Gastroesophageal sphincter (tissue), 4 donors: ENCODE data around the gene ABTB2. TPM values are rescaled to one million over a fixed set of nuclear protein-coding genes. Genes with fewer than 3 reads are reported as not detected.

ENCODE experiments used
- ATAC-seq: fragments of 150-250 bp; one replicate; pipeline ENCODE4 v1.9.1; 2016; ENCODE audit warnings: mild to moderate bottlenecking, moderate library complexity
- H3K27ac ChIP-seq, 4 donors: fragments of 200-600 bp; sonication (generic) in 3 of 4; 1 replicate in 3 of 4; 2 replicates in 1 of 4; pipeline ENCODE4 v1.5.1; 2016 to 2019
- H3K27me3 ChIP-seq: fragments of 200-600 bp; sonication (generic); one replicate; pipeline ENCODE4 v1.5.1; 2019
- H3K36me3 ChIP-seq, 2 donors: fragments of 200-600 bp; sonication (generic); one replicate each; pipeline ENCODE4 v1.5.1; 2019; ENCODE audit warnings: control low read depth in 1 of 2
- H3K4me1 ChIP-seq, 3 donors: fragments of 200-600 bp; sonication (generic); 1 replicate in 2 of 3; 2 replicates in 1 of 3; pipeline ENCODE4 v1.5.1; 2016 to 2019; ENCODE audit warnings: control low read depth in 2 of 3
- H3K4me3 ChIP-seq, 2 donors: fragments of 200-600 bp; sonication (generic); one replicate each; pipeline ENCODE4 v1.5.1; 2019; ENCODE audit warnings: mild to moderate bottlenecking in 1 of 2, moderate library complexity in 1 of 2
- H3K9me3 ChIP-seq, 3 donors: fragments of 200-600 bp; sonication (generic); one replicate each; pipeline ENCODE4 v1.5.1; 2017 to 2019; ENCODE audit warnings: control low read depth in 2 of 3
- EP300 ChIP-seq: sonication (generic); formaldehyde crosslinking; IDR thresholded peaks from one replicate; pipeline ENCODE4 v1.6.1; 2017; ENCODE audit warnings: antibody characterized with exemption, mild to moderate bottlenecking
- POLR2A ChIP-seq, 2 donors: fragments of 450-650 bp; IDR thresholded peaks; one replicate each; pipeline ENCODE4 v1.6.1; 2017; ENCODE audit warnings: antibody characterized with exemption in 2 of 2, mild to moderate bottlenecking in 2 of 2, moderate library complexity in 1 of 2
- POLR2AphosphoS5 ChIP-seq: sonication (generic); formaldehyde crosslinking; IDR thresholded peaks from one replicate; pipeline ENCODE4 v1.6.1; 2017; ENCODE audit warnings: antibody characterized with exemption
- WGBS, 2 donors: methylation state at CpG; one replicate each; pipeline ENCODE4 v1.1.5; 2018; ENCODE audit warnings: low coverage in 1 of 2; 5-methylcytosine and 5-hydroxymethylcytosine counted together
- total RNA-seq, 4 donors: library from RNA; depleted of rRNA; stranded (reverse); fragments of >200 nt; gene quantifications; one replicate each; pipeline ENCODE4 v1.1.0, GENCODE V29; 2016
- TF ChIP-seq, protein P1 (sequence below), 4 experiments: fragments of 200-600 bp in 2 of 4; fragments of 450-650 bp in 2 of 4; sonication (generic) in 1 of 4; IDR thresholded peaks; one replicate each; pipeline ENCODE4 v1.5.1; 2017 to 2019; ENCODE audit warnings: antibody characterized with exemption in 4 of 4, mild to moderate bottlenecking in 2 of 4, moderate library complexity in 2 of 4

ABTB2 gene
- total RNA-seq, 4 donors from 2014 or later, result 4.1 to 11.0 (median 7.5) TPM

DNA sequence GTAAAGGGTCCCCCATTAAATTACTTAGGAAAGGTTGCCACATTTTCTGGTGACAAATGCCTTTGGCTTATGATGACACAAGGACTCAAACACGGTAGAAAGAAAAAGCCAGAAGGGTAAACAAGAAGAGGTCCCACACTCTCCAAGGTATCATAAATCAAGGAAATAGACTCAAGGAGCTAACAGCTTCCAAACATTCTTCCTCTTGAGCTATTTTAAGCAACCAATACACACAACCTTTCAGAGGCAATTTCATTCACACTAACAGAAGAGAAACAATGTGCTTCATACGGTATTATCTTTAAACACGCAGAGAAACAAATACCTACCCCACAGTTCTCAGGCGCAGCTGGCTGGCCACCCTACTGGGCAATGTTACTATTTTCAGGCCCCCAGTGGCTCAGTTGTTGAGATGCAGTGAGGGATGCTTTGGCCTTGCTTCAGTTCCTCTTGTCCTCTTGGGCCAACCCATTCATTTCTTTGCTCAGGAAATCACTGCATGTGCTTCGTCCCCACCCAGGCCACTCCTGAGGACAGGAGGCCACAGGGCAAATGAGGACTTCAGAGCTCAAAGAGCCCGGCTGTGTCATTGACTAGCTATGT lies 15.8 kb downstream of the ABTB2 start:
- Histone ChIP-seq H3K27ac (peak overlapping the region; percentile 56 to 81 (median 77)), H3K9me3 (no peaks in the 10 kb centered on the region), H3K36me3 (no peaks in the 10 kb centered on the region), H3K4me3 (no peak overlapping the region), H3K27me3 (no peaks in the 10 kb centered on the region), H3K4me1 (peaks cover 5 to 53% (median 23%) of the 10 kb centered on the region in 3 donors)
- TF ChIP-seq, protein P1, sequence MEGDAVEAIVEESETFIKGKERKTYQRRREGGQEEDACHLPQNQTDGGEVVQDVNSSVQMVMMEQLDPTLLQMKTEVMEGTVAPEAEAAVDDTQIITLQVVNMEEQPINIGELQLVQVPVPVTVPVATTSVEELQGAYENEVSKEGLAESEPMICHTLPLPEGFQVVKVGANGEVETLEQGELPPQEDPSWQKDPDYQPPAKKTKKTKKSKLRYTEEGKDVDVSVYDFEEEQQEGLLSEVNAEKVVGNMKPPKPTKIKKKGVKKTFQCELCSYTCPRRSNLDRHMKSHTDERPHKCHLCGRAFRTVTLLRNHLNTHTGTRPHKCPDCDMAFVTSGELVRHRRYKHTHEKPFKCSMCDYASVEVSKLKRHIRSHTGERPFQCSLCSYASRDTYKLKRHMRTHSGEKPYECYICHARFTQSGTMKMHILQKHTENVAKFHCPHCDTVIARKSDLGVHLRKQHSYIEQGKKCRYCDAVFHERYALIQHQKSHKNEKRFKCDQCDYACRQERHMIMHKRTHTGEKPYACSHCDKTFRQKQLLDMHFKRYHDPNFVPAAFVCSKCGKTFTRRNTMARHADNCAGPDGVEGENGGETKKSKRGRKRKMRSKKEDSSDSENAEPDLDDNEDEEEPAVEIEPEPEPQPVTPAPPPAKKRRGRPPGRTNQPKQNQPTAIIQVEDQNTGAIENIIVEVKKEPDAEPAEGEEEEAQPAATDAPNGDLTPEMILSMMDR (IDR thresholded peaks at IDR 0.05), result peak in 2 of 4 experiments; percentile 20 to 29
- no peak for TF ChIP-seq POLR2A (IDR thresholded peaks at IDR 0.05)
- TF ChIP-seq EP300, result no peak
- TF ChIP-seq POLR2AphosphoS5, result peak; percentile 68
- WGBS, 2 donors, result 22 to 28% methylated on average over 5 of the region's 6 CpGs
- peak; percentile 60 for ATAC-seq

DNA sequence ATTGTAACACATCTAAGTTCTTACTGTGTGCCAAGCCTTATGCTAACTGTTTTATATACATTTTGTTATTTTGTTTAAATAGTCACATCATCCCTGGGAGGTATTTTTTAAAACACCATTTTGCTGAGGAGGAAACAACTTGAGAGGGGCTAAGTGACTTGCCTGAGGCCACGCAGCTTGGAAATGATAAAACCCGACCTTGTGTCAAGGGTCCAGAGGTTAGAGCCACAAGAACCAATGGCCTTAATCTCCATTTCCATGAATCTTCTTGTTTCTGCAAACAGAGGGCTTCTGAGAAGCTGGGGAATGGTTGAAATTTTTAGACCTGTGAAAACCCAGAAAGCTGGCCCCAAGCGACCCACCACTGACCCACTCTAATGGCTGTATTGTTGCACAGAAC lies 16.7 kb downstream of the ABTB2 start:
- WGBS, 2 donors, result 94 to 100% methylated on average over 1 to 2 of the region's 3 CpGs
- H3K27ac ChIP-seq, result peak overlapping the region; percentile 12 to 81 (median 77)
- peaks cover 0 to 44% (median 14%) of the 10 kb centered on the region in 3 donors for H3K4me1 ChIP-seq
- H3K4me3 ChIP-seq, result no peak overlapping the region
- no peaks in the 10 kb centered on the region for H3K9me3 ChIP-seq
- ATAC-seq, result no peak
- no peaks in the 10 kb centered on the region for H3K36me3 ChIP-seq
- TF ChIP-seq POLR2AphosphoS5, result no peak
- TF ChIP-seq, protein P1 (IDR thresholded peaks at IDR 0.05), result no peak
- no peak for TF ChIP-seq EP300
- TF ChIP-seq POLR2A (IDR thresholded peaks at IDR 0.05), result no peak
- H3K27me3 ChIP-seq, result no peaks in the 10 kb centered on the region

DNA sequence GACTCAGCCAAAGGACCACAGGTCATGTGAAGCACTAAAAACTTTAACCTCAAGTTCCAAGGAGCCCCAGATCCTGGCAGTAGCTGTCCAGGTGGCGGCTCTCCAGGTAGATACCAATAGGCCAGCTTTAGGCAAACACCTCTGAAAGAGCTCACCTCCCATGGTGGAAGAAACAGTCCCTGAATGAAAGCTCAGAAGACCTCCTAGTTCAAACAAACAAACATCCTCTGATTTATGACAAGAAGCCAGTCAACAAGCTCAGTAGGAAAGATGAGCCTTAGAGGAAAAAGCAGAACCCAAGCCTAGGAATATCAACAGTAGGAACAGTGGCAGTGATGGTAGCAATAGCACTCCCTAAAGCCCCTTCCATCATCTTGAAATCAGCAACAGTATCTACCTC lies 17.2 kb downstream of the ABTB2 start:
- H3K27me3 ChIP-seq, result no peaks in the 10 kb centered on the region
- no peaks in the 10 kb centered on the region for H3K36me3 ChIP-seq
- H3K4me3 ChIP-seq, result no peak overlapping the region
- H3K9me3 ChIP-seq, result no peaks in the 10 kb centered on the region
- ATAC-seq, result no peak
- WGBS, 2 donors, result no CpG with 5 or more reads among the region's 1 CpG
- peak overlapping the region in 1 of 4 donors; percentile 77 for H3K27ac ChIP-seq
- H3K4me1 ChIP-seq, result peaks cover 0 to 39% (median 10%) of the 10 kb centered on the region in 3 donors
- TF ChIP-seq, protein P1 (IDR thresholded peaks at IDR 0.05), result no peak
- no peak for TF ChIP-seq POLR2AphosphoS5
- no peak for TF ChIP-seq EP300
- TF ChIP-seq POLR2A (IDR thresholded peaks at IDR 0.05), result no peak

DNA sequence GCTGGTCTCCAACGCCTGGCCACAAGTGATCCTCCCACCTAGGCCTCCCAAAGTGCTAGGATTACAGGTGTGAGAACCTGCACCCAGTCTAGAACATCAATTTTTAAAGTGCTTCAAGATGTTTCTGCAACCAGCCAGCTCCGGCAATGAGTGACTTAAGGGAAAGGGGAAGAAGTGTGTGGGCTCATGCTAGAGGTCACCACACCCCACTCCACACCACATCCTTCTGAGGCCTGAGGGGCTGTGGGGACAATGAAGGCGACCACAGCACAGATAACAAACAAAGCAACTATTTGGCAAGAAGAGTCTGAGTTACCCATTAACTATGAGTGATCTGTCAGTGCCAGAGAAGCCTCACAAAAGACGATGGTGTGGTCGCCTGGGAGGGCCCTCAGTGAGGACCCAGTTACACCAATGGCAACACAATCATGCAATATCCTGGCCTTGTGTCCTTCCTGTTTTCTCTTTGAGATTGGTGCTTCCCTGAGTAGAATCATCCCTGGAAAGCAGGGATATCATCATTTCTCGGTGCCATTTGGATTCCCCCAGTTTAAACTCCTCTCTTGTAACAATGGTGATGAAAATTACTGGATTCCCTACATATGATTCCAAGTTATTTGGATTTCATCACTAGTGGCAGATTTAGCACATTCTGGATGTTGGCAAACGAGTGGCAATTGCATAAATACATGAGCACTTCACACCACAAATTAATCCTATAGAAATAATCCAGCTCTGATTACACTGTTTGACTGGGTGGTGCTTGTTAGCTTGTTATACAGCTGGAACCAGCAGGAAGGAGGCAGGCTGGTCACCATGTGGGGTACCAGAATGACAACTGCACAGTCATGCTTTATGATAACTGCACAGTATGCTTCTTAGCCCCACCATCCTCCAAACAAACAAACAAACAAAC lies 18.4 kb downstream of the ABTB2 start:
- H3K27me3 ChIP-seq, result no peaks in the 10 kb centered on the region
- H3K27ac ChIP-seq, result no peak overlapping the region
- H3K9me3 ChIP-seq, result no peaks in the 10 kb centered on the region
- H3K36me3 ChIP-seq, result no peaks in the 10 kb centered on the region
- ATAC-seq, result no peak
- TF ChIP-seq POLR2A (IDR thresholded peaks at IDR 0.05) (no peak), POLR2AphosphoS5 (no peak), EP300 (no peak)
- TF ChIP-seq, protein P1 (IDR thresholded peaks at IDR 0.05), result no peak
- H3K4me3 ChIP-seq, result no peak overlapping the region
- 83% methylated on average over 3 to 6 of the region's 7 CpGs for WGBS, 2 donors
- H3K4me1 ChIP-seq, result peaks cover 0 to 28% (median 4%) of the 10 kb centered on the region in 3 donors
